ENCODE data around the gene HMOX2.

Gene HMOX2

GRCh38 chr16:4522051-4522581 lies 45.9 kb downstream of the HMOX2 start:
- Histone ChIP-seq H3K27me3 (ENCODE audit: control insufficient read depth in 2 of 2, insufficient read depth in 2 of 2, low read length in 2 of 2) (no peaks in the 10 kb centered on the region), H3K9ac (ENCODE audit: low read depth in 1 of 2, low read length in 2 of 2) (no peak overlapping the region), H3K9me3 (ENCODE audit: control insufficient read depth in 2 of 2, low read length in 2 of 2) (no peaks in the 10 kb centered on the region), H3K36me3 (ENCODE audit: control insufficient read depth in 2 of 2, insufficient read depth in 2 of 2, low read length in 2 of 2) (peaks cover 0 to 2% of the 10 kb centered on the region in 2 donors), H3K4me1 (ENCODE audit: control insufficient read depth in 2 of 2, insufficient read depth in 2 of 2, low read length in 2 of 2) (no peaks in the 10 kb centered on the region), H3K4me3 (ENCODE audit: low read length in 2 of 2) (no peak overlapping the region), H3K27ac (ENCODE audit: low read depth in 2 of 2, low read length in 2 of 2) (no peak overlapping the region)

- Histone ChIP-seq H3K4me1 (ENCODE audit: control insufficient read depth in 2 of 2, insufficient read depth in 2 of 2, low read length in 2 of 2) (no peaks in the 10 kb centered on the region), H3K27me3 (ENCODE audit: control insufficient read depth in 2 of 2, insufficient read depth in 2 of 2, low read length in 2 of 2) (no peaks in the 10 kb centered on the region), H3K27ac (ENCODE audit: low read depth in 2 of 2, low read length in 2 of 2) (no peak overlapping the region), H3K9me3 (ENCODE audit: control insufficient read depth in 2 of 2, low read length in 2 of 2) (no peaks in the 10 kb centered on the region), H3K9ac (ENCODE audit: low read depth in 1 of 2, low read length in 2 of 2) (no peak overlapping the region), H3K4me3 (ENCODE audit: low read length in 2 of 2) (no peak overlapping the region), H3K36me3 (ENCODE audit: control insufficient read depth in 2 of 2, insufficient read depth in 2 of 2, low read length in 2 of 2) (peaks cover 0 to 2% of the 10 kb centered on the region in 2 donors)
Observed at GRCh38 chr16:4523686-4524085, 47.5 kb downstream of the HMOX2 start.

GRCh38 chr16:4524571-4524970 lies 48.4 kb downstream of the HMOX2 start:
- H3K27me3 ChIP-seq (ENCODE audit: control insufficient read depth in 2 of 2, insufficient read depth in 2 of 2, low read length in 2 of 2), result no peaks in the 10 kb centered on the region
- peaks cover 0 to 2% of the 10 kb centered on the region in 2 donors for H3K36me3 ChIP-seq (ENCODE audit: control insufficient read depth in 2 of 2, insufficient read depth in 2 of 2, low read length in 2 of 2)
- no peak overlapping the region for H3K27ac ChIP-seq (ENCODE audit: low read depth in 2 of 2, low read length in 2 of 2)
- no peaks in the 10 kb centered on the region for H3K9me3 ChIP-seq (ENCODE audit: control insufficient read depth in 2 of 2, low read length in 2 of 2)
- H3K4me1 ChIP-seq (ENCODE audit: control insufficient read depth in 2 of 2, insufficient read depth in 2 of 2, low read length in 2 of 2), result peaks cover 0 to 6% of the 10 kb centered on the region in 2 donors
- H3K9ac ChIP-seq (ENCODE audit: low read depth in 1 of 2, low read length in 2 of 2), result no peak overlapping the region
- no peak overlapping the region for H3K4me3 ChIP-seq (ENCODE audit: low read length in 2 of 2)

GRCh38 chr16:4525069-4525468 lies 48.9 kb downstream of the HMOX2 start:
- H3K9ac ChIP-seq (ENCODE audit: low read depth in 1 of 2, low read length in 2 of 2), result no peak overlapping the region
- H3K4me3 ChIP-seq (ENCODE audit: low read length in 2 of 2), result no peak overlapping the region
- H3K27me3 ChIP-seq (ENCODE audit: control insufficient read depth in 2 of 2, insufficient read depth in 2 of 2, low read length in 2 of 2), result no peaks in the 10 kb centered on the region
- peaks cover 0 to 2% of the 10 kb centered on the region in 2 donors for H3K36me3 ChIP-seq (ENCODE audit: control insufficient read depth in 2 of 2, insufficient read depth in 2 of 2, low read length in 2 of 2)
- no peak overlapping the region for H3K27ac ChIP-seq (ENCODE audit: low read depth in 2 of 2, low read length in 2 of 2)
- peaks cover 0 to 6% of the 10 kb centered on the region in 2 donors for H3K4me1 ChIP-seq (ENCODE audit: control insufficient read depth in 2 of 2, insufficient read depth in 2 of 2, low read length in 2 of 2)
- no peaks in the 10 kb centered on the region for H3K9me3 ChIP-seq (ENCODE audit: control insufficient read depth in 2 of 2, low read length in 2 of 2)

DNA sequence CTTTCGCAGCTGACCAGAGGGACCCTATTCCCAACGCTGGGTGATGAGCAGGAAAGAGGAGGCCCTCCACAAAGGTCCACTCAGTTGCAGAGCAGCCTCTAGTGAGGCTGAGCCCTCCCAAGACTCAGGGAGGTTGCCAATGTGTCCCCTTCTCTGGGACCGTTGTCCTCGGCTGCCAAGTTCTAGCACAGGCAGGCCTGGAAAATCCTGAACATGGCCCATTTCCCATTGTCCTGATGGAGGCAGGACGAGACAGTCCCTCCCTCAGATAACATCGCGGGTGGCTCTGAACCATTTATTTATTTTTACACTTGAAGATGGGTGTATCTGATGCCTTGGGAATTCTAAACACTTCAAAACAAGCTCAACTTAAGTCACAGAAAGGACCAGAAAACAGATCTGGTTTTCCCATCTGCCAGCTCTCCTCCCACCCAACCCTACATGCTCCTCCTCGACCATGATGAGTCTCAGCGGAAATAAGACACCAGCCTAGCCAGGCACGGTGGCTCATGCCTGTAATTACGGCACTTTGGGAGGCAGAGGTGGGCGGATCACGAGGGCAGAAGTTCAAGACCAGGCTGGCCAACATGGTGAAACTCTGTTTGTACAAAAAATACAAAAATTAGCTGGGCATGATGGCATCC lies 49.6 kb downstream of the HMOX2 start:
- Histone ChIP-seq H3K36me3 (ENCODE audit: control insufficient read depth in 2 of 2, insufficient read depth in 2 of 2, low read length in 2 of 2) (peaks cover 0 to 2% of the 10 kb centered on the region in 2 donors), H3K4me1 (ENCODE audit: control insufficient read depth in 2 of 2, insufficient read depth in 2 of 2, low read length in 2 of 2) (peaks cover 0 to 6% of the 10 kb centered on the region in 2 donors), H3K27me3 (ENCODE audit: control insufficient read depth in 2 of 2, insufficient read depth in 2 of 2, low read length in 2 of 2) (no peaks in the 10 kb centered on the region), H3K9me3 (ENCODE audit: control insufficient read depth in 2 of 2, low read length in 2 of 2) (no peaks in the 10 kb centered on the region), H3K4me3 (ENCODE audit: low read length in 2 of 2) (no peak overlapping the region), H3K9ac (ENCODE audit: low read depth in 1 of 2, low read length in 2 of 2) (no peak overlapping the region), H3K27ac (ENCODE audit: low read depth in 2 of 2, low read length in 2 of 2) (no peak overlapping the region)

DNA sequence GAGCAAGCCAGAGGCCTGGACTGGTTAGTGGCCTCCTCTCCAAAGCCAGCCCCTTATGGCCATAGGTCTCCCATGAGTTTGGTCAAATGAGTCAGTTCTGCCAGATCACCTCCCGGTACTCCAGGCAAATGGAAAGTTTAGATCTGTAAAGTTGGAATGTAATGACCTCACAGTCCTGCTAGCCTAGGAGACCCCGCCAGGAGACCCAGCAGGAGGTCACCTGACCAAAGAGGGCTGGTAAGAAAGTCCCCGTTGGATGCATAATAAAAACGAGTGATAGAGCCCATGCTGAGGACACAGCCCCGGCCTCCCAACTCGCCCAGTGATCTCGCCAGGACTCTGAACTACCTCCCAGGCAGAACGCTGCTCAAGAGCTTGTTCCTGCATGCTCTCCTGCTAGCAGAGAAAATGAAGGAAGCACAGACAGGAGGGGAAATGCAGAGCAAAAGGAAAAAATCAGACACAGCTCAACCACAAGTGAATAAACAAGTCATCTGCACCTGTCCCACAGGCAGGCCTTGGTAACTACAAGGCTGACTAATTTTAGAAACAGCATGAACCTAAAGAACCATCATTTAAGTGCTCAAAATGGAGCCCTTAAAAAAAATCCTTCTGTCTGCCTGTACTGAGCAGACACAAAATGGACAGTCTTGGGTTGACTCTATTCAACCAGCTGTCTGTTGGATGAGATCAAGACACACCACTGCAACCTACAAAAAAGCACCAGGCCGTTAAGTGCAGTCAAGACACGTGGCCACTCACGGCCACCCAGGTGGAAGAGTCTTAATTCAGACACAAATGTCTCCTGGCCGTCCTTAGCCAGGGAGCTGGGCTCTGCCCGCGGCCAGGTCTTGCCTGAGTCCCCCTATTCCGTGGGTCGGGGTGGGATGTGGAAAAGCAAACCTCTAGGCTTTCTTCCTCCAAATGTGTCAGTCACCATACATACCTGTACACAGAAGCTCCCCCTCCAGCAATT lies 53.2 kb downstream of the HMOX2 start:
- H3K9ac ChIP-seq (ENCODE audit: low read depth in 1 of 2, low read length in 2 of 2), result no peak overlapping the region
- peak overlapping the region; percentile 31 to 34 for H3K27ac ChIP-seq (ENCODE audit: low read depth in 2 of 2, low read length in 2 of 2)

DNA sequence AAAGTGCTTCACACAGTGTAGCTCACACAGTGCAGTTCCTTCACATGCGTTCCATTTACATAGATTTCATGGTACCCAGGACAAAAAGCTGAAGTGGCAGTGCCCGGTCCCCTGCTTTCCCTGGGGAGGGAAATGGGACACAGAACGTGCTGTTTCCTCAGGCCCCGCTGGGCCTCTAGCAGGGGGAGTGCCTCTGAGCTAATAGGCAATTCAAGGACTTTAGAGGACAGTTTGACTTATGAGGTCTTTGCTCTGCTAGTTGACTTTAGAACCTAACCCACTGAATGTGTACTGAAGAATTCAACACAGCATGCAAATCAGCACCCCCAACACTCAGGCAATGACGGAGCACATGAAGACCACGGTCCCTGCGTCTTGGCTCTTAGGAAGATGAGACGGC lies 55.6 kb downstream of the HMOX2 start:
- no peaks in the 10 kb centered on the region for H3K36me3 ChIP-seq (ENCODE audit: control insufficient read depth in 2 of 2, insufficient read depth in 2 of 2, low read length in 2 of 2)
- H3K27ac ChIP-seq (ENCODE audit: low read depth in 2 of 2, low read length in 2 of 2), result no peak overlapping the region
- H3K27me3 ChIP-seq (ENCODE audit: control insufficient read depth in 2 of 2, insufficient read depth in 2 of 2, low read length in 2 of 2), result no peaks in the 10 kb centered on the region
- peaks cover 0 to 6% of the 10 kb centered on the region in 2 donors for H3K4me1 ChIP-seq (ENCODE audit: control insufficient read depth in 2 of 2, insufficient read depth in 2 of 2, low read length in 2 of 2)
- no peaks in the 10 kb centered on the region for H3K9me3 ChIP-seq (ENCODE audit: control insufficient read depth in 2 of 2, low read length in 2 of 2)
- H3K9ac ChIP-seq (ENCODE audit: low read depth in 1 of 2, low read length in 2 of 2), result no peak overlapping the region
- H3K4me3 ChIP-seq (ENCODE audit: low read length in 2 of 2), result no peak overlapping the region

More for the DNA sequence above, 53.2 kb downstream of the HMOX2 start:
- Histone ChIP-seq H3K4me1 (ENCODE audit: control insufficient read depth in 2 of 2, insufficient read depth in 2 of 2, low read length in 2 of 2) (peaks cover 0 to 6% of the 10 kb centered on the region in 2 donors), H3K36me3 (ENCODE audit: control insufficient read depth in 2 of 2, insufficient read depth in 2 of 2, low read length in 2 of 2) (no peaks in the 10 kb centered on the region), H3K4me3 (ENCODE audit: low read length in 2 of 2) (no peak overlapping the region), H3K27me3 (ENCODE audit: control insufficient read depth in 2 of 2, insufficient read depth in 2 of 2, low read length in 2 of 2) (no peaks in the 10 kb centered on the region), H3K9me3 (ENCODE audit: control insufficient read depth in 2 of 2, low read length in 2 of 2) (no peaks in the 10 kb centered on the region)

GRCh38 chr16:4532238-4532637 lies 56.0 kb downstream of the HMOX2 start:
- H3K27ac ChIP-seq (ENCODE audit: low read depth in 2 of 2, low read length in 2 of 2), result no peak overlapping the region
- H3K27me3 ChIP-seq (ENCODE audit: control insufficient read depth in 2 of 2, insufficient read depth in 2 of 2, low read length in 2 of 2), result no peaks in the 10 kb centered on the region
- H3K9me3 ChIP-seq (ENCODE audit: control insufficient read depth in 2 of 2, low read length in 2 of 2), result no peaks in the 10 kb centered on the region
- no peak overlapping the region for H3K4me3 ChIP-seq (ENCODE audit: low read length in 2 of 2)
- no peak overlapping the region for H3K9ac ChIP-seq (ENCODE audit: low read depth in 1 of 2, low read length in 2 of 2)
- H3K4me1 ChIP-seq (ENCODE audit: control insufficient read depth in 2 of 2, insufficient read depth in 2 of 2, low read length in 2 of 2), result peaks cover under 1 to 6% of the 10 kb centered on the region in 2 donors
- H3K36me3 ChIP-seq (ENCODE audit: control insufficient read depth in 2 of 2, insufficient read depth in 2 of 2, low read length in 2 of 2), result no peaks in the 10 kb centered on the region

DNA sequence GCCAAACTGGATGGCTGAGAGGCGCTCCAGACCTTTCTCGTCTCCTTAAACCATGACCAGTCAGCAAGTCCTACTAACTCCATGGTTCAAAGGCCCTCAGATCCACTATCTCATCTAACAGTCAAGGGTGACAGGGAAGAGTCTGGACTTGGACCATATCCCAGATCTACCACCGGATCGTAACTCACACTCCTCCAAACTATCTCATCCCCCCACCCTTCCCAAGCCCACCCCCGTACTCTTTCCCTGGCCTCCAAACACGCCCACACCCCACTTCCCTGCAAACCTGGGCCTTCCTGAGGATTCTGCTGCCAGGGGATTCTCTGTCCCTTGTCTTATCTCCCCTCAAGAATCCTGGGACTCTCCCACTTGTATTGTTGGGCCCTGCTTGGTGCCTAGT lies 57.3 kb downstream of the HMOX2 start:
- Histone ChIP-seq H3K4me3 (ENCODE audit: low read length in 2 of 2) (no peak overlapping the region), H3K27me3 (ENCODE audit: control insufficient read depth in 2 of 2, insufficient read depth in 2 of 2, low read length in 2 of 2) (no peaks in the 10 kb centered on the region), H3K4me1 (ENCODE audit: control insufficient read depth in 2 of 2, insufficient read depth in 2 of 2, low read length in 2 of 2) (peaks cover 7 to 11% of the 10 kb centered on the region in 2 donors), H3K36me3 (ENCODE audit: control insufficient read depth in 2 of 2, insufficient read depth in 2 of 2, low read length in 2 of 2) (no peaks in the 10 kb centered on the region), H3K9ac (ENCODE audit: low read depth in 1 of 2, low read length in 2 of 2) (no peak overlapping the region), H3K27ac (ENCODE audit: low read depth in 2 of 2, low read length in 2 of 2) (no peak overlapping the region), H3K9me3 (ENCODE audit: control insufficient read depth in 2 of 2, low read length in 2 of 2) (no peaks in the 10 kb centered on the region)

All from mucosa of rectum (tissue), 2 donors.